HG03045 (cell line): ENCODE results near the gene SKA1.
A peak's percentile ranks its signal among the peaks of the same experiment; 100 is the strongest.

Experiments
- ATAC-seq: cut with Tn5 transposase; IDR thresholded peaks from one replicate; pipeline ENCODE4 v1.9.1; 2021; ENCODE audit warnings: mild to moderate bottlenecking, moderate library complexity; ENCODE audit not compliant: unreplicated experiment

SKA1 gene, protein sequence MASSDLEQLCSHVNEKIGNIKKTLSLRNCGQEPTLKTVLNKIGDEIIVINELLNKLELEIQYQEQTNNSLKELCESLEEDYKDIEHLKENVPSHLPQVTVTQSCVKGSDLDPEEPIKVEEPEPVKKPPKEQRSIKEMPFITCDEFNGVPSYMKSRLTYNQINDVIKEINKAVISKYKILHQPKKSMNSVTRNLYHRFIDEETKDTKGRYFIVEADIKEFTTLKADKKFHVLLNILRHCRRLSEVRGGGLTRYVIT

DNA sequence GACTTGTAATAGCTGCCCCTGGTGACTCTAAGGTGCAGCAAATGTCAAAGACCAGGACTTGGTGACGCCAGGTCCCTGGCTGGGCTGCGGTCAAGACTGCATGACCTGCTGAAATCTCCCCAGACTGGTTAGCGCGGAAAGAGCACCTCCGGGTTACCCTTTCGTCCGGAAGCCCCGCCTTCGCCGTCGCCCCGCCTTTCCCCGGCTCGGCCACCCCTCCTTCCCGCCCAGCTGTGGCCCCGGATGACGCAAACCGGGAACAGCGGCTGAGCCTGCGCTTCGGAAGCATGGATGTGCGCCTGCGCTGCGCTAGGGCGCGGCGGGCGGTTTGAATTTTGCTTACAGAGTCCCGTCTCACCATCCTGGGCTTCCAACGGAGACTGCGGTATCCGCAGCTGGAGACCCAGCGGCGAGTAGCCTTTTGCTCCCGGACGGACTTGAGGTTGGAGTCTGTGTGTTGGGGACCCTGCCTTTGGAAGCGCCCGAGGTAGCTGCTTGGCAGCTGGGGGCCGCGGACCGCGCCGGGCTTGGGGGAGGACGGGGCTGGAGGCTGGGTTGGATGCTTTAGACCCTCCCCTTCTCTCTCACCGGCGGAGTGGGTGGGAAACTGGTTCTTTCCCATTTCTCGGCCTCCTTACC is at the start of gene SKA1:
SKA1 (plus strand) TSS at position 294 of the 639 bp plus-strand sequence. CDS start 785 bp downstream, outside the sequence.
- peak; percentile 95 for ATAC-seq

DNA sequence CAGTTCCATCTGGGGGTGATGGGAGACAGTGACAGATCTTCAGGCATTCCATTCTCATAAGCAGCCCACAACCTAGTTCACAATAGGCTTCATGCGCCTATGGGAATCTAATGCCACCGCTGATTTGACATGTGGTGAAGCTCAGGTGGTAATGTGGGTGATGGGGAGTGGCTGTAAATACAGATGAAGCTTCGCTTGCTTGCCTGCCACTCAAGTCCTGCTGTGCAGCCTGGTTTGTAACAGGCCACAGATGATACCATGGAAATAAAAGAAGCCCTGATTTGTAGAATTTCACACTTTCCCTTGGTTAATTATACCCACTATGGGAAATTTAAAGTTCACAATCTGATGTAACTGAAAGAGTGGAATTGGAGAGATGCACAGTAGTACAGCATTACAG is 46.9 kb upstream of the SKA1 start:
- ATAC-seq: no peak

DNA sequence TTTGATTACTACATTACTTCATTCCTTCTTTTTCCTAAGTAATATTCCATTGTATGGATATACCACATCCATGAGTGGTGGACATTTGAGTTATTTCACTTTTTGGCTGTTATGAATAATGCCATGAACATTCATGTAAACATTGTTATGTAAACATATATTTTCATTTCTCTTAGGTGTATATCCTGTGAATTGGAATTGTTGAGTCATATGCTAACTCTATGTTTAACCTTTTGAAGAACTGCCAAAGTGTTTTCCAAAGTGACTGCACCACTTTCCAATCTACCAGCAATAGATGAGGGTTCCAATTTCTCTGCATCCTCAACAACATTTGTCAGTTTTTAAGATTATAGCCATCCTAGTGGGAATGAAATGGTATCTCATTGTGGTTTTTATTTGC is 44.7 kb upstream of the SKA1 start:
- no peak for ATAC-seq

DNA sequence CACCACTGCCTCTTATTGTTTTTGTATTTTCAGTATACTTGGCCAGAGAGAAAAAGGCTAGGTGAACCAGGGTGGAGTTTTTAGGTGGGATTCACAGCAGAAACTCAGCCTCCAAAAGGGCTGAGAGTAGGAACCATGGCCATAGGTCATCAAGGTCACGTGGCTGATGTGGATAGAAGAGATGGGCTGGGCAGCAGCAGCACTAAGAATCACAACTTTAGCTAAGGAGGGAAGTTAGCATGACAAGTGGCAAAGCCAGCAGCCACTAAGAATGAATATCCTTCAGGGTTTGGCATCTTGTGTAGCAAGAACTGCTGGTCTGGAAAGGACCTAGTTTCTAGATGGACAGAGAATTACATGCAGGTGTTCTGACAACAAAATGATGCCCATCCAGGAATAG is 43.2 kb upstream of the SKA1 start:
- no peak for ATAC-seq

DNA sequence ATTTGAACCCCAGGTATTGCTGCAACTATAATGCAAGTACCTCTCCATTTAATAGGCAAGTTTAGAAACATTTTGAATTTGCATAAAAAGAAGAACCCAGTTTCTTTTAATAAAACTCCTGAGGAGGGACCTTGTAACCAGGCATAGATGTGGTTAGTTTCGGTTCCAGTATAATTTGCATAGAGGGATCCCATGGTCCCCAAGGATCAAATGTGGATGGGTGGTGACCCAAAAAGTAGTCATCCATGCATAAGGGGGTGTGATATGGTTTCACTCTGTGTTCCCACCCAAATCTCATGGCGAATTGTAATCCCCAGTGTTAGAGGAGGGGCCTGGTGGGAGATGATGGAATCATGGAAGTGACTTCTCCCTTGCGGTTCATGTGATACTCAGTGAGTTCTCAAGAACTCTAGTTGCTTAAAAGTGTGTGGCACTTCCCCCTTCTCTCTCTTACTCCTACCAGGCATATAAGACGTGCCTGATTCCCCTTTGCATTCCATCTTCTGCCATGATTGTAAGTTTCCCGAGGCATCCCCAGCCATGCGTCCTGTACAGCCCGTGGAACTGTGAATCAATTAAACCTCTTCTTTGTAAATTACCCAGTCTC is 40.2 kb upstream of the SKA1 start:
- peak; percentile 66 for ATAC-seq

DNA sequence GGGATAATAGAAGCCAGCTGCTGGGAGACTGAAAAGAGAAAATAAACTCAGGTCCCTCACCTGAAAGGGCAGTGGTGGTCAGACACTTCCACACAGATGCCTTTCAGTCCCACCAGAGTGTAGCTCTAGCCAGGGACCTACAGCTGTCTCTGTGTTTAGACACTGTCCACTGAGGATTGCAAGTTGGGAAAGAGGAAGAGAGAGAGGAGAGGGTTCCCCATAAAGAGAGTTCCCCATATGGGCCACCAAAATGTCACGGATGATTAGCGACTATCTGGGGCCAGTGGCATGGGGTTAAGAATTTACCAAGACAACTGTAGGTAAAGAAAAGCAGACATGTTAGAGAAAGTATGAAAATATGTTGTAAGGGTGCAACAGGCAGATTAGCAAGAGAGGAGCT is 36.7 kb upstream of the SKA1 start:
- no peak for ATAC-seq

DNA sequence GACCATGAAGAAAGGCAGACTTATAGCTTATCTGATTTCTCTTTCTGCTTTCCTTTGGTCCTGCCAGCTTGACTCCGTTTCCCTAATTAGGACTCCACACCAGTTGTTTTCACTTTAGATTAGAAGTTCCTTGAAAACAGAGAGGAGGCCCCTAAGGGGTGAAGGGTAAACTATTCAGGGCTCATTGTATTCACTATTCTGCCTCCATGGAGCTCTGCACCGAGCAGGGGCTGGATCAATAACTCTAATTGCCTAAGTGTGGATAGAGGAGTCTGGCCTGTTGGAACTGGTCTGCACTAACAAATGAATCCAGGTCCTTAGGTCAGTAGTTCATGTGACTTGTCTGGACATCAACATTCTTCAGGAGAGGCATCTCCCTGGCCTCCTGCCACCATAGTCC is 36.1 kb upstream of the SKA1 start:
- no peak for ATAC-seq

DNA sequence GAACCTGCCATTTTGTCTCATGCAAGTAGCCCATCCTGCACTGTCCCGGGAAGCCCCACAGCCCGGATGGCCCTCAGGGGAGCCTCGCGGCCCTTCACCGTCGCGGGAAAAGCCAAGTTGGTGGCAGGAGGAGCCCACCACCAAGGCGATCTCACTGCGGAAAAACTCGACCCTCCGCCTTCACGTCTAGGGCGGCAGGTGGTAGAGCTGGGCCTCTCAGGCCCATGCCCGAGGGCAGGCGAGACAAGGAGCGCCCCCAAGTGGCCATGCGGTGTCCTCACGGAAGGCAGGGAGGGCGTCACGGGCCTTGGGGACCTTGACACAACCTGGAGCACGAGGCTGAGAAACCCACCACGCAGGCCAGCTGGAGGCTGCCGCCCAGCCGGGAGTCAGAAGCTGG is 34.8 kb upstream of the SKA1 start:
- ATAC-seq: no peak

DNA sequence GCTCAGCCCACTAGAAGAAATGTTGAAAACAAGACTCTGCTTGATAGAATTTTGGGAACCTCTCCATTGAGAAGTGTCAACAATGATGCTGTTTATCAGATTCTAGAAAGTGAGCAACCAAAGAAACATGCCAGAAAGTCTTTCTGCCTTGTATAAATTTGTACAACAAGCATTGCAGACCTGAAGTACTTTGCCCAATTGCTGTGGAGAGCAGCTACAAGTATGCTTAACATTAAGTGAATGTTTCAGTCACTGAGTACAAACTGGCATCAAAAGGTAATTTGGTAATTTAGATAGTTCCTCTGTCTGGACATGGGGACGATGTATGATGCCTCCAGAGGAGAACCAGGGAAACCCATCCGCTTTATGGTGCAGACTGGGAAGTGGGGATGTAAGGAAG is 33.4 kb upstream of the SKA1 start:
- ATAC-seq: no peak

DNA sequence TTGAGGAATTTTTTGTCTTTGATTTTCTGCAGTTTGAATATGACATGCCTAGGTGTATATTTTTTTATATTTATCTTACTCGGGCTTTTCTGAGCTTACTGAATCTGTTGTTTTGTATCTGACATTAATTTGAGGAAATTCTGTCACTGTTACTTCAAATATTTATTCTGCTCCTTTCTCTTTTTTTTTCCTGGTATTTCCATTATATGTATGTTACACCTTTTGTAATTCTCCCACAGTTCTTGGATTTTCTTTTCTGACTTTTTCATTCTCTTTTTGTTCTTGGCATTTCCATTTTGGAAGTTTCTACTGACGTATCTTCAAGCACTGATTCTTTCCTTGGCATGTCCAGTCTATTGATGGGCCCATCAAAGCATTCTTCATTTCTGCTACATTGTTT is 24.1 kb upstream of the SKA1 start:
- ATAC-seq: no peak

DNA sequence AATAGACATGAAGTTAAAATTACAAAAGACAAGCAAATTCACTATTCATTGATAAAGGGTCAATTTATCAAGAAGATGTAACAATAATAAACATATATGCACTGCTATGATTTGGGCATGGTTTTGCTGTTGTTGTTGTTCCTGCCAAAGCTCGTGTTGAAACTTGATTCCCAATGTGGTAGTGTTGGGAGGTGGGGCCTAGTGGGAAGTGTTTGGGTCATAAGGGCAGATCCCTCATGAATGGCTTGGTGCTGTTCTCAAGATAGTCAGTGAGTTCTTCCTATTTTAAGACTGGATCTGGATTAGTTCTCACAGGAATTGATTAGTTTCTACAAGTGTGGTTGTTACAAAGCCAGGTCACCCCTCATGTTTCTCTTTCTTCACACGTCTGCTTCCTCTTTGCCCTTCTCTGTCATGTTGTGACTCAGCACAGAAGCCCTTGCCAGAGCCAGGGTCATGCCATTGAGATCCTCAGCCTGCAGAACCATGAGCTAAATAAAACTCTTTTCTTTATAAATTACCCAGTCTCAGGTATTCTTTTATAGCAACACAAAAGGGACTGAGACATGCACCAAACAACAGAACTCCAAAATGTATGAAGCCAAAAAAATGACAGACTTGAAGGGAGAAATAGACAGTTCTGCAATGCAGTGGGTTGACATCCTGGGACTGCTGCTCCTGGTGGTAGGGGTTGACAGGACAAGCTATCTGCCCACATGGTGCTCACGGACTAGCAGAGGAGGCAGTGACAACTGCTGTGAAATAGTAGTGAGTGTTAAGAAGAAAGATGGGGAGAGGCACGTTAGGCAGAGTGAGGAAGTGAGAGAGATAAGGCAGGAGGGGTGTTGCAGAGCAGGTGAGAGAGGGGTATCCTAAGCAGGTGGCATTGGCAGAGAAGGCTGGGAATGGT is 18.6 kb upstream of the SKA1 start:
- ATAC-seq: peak; percentile 71

DNA sequence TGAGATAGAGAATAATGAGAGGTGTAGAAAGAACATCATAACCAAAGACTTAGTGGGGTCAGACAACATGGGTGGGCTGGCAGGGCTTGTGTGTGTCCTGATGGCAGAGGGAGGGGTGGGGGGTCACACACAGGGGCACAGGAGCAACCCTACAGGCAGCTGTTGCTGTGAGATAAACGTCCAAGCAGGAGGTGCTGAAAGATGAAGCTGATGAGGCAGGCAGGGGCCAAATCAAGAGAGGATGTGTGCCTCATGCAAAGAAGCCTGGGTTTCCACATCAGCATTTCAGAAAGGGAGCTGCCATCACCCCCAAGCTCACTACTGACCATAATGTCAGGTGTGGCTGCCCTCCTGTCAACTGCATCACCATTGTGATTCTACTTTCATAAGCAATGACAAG is 16.0 kb upstream of the SKA1 start:
- ATAC-seq: no peak

DNA sequence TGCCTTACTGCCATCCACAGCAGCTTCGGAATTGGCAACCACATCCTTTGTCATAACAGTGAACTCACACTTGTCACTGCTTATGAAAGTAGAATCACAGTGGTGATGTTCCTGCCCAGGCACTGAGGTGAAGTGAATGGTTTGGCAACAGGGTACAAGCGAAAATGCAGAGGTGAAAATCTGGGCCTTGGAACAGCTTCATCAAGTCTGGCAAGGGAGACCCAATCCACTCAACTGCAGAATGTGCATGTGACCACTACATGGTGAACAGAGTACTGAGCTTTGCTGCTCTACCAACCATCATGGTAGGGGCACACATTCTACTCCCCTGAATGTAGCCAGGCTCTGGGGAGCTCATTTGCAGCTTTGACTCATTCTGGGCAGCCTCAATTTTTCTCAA is 15.0 kb upstream of the SKA1 start:
- ATAC-seq: no peak

DNA sequence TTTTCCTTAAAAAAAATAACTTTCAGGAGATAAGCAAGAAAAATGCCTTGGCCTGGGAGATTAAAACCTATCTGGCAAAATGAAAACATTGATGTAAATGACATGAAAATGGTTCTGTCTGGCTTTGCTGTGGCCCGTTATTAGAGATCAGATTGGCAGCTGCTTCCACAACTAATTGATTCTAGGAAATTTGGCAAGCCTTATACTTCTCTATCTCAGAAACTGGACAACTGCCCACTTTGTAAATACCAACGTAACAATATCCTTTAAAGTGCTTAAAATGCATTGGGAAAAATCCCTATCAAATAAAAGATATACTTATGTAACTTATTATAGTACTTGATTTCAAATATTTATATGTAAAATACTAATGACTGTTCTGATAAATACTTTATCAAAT is 14.2 kb upstream of the SKA1 start:
- ATAC-seq: no peak

DNA sequence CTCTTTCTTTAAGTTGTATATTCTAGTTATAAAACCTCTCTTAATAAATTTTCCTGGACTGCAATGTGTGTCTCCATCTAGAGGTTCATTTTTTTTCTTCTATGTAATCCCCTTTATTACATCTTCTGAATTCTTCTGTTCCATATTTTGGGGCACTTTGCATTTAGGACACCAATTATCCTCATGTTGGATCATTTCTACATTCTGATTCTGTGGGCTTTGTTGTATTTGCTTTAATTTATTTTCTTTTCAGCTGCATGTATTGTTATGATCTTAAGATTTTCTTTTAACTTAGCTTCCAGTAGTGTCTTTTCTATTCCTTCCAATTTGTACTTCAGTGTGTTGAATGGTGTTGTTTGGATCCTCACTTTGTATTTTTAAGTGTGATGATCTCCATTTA is 5.2 kb upstream of the SKA1 start:
- ATAC-seq: no peak

DNA sequence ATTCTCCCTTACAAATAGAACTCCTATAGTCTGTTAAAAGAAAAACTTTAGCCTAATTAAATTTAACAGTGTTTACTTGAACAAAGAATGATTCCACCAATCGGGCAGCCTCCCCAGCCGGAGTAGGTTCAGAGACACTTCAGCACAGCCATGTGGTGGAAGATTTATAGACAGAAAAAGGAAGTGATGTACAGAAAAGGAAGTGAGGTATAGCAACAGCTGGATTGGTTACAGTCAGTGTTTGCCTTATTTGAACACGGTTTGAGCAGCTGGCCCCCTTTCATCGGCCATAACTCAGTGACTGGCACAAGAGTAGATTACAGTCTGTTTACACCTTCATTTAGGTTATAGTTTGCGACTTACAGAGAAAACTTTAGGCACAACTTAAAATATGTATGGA is 2.1 kb upstream of the SKA1 start:
- ATAC-seq: no peak

DNA sequence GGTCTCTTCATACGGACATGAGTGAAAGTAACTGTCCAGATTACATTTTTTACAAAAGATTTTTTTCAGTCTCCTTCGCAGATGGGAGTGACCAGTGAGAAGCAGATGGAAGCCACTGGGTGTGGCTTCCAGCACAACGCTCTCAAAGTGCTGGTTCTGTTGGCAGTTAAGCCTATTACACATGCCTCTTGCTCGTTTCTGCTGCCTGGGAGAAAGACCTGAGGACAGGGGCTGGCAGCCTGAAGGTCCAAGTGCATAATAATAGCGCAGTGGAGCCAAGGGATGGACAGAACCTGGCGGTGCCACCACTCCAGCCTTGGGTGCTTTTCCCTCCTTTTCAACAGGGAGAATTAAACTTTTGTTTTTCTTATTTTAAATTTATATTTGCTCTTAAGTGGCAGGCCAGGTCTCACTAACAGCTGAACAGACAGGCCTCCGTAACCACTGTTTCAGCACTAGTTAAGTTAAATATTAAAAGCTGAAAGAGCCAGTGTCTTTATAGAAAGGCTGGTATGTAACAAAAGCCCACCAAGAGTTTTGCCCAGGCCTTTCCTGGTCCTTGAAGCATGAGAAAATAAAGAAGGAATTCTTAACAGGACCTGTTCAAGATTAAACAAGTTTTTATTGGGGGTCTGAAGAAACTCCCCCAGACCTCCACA is 1.2 kb upstream of the SKA1 start:
- ATAC-seq: no peak

DNA sequence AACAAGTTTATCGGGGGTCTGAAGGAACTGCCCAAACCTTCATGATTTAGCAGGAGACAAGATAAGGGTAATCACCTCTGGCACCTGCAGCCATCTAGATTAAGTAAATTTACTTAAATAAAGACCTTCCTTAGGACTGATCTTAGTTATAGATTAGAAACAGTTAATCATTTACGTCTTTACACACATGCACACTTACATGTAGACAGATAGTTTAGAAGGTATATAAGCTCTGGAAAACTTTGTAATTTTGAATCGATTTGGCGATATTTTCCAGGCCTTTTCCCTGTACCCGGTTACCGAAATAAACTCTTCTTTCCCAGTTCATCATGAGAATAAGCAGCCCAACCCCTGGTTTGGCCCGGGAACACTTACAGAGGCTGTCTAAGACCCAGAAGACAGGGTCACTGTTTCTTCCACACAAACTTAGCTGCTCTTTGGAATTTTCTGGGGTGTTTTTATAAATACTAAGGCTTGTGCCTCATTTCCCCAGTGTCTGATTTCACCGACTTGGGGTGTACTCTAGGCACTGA is 560 bp upstream of the SKA1 start:
- ATAC-seq: no peak

DNA sequence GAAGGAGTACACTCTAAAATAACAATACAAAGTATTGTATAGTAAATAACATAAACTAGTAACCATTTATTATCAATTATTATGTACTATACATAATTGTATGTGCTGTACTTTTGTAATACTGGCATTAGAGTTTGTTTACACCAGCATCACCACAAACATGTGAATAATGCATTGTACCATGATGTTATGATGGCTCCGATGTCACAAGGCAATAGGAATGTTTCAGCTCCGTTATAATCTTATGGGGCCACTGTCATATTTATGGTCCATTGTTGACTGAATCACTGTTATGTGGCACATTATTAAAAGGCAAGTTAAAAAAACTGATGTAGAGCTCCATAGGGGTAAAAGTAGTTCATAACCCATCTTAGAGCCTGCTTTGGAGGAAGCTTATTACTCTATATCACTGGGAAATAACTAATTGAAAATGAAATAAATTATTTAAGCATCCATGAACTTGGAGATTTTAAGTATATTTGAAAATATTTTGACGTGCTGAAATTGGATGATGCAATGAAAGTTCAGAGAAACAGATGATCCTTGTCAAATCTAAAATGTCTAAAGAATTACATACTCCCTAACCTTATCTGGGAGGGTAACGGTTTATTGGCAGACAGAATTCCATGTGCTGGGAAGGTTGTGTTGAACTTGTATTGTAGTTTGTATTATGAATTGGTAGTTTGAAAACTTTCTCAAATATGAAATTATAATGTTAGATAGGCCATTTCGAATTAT is 2.4 kb downstream of the SKA1 start:
- no peak for ATAC-seq

DNA sequence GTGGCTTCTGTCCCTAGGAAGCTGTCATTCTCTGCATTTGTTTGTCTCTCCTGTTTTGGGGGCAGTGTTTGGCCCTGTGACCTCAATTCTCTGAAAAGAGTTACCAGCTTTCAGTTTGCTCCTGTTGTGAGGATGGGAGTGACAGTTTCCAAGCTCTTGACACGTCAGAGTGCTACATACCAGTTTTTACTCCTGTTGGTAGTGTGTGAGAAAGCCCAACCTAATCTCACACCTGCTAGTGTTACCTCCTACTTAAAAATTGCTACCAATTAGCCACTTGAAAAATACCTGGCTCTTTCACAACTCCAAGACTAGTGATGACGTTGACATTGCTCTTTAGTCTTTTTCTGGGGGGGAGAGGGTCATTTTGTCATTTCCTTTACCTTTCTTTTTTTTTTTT is 14.1 kb downstream of the SKA1 start:
- ATAC-seq: no peak
